GM23338 (cell line): ENCODE data around the gene TTLL9. TPM values are rescaled to one million over a fixed set of nuclear protein-coding genes. Genes with fewer than 3 reads are reported as not detected.

Experiments
- ATAC-seq: fragments of 200-7000 bp; cut with Tn5 transposase; 3 replicates; pipeline ENCODE4 v1.9.1; 2020
- DNase-seq: peaks from one replicate; pipeline ENCODE4 v3.0.0-alpha.2; 2015; ENCODE audit warnings: low spot score
- H2AFZ ChIP-seq: fragments of 200-600 bp; sonication (generic); 2 replicates; pipeline ENCODE4 v1.8.0; 2016; ENCODE audit warnings: antibody characterized with exemption, mild to moderate bottlenecking, moderate library complexity
- H3F3A ChIP-seq: fragments of 200-600 bp; sonication (generic); replicated peaks from 2 replicates; pipeline ENCODE4 v1.8.0; 2017; ENCODE audit warnings: antibody characterized with exemption, mixed run types, low read depth
- H3K27ac ChIP-seq: fragments of 200-600 bp; sonication (generic); 2 replicates; pipeline ENCODE4 v1.6.1; 2016; ENCODE audit warnings: low read depth
- H3K27me3 ChIP-seq: fragments of 200-600 bp; sonication (generic); 2 replicates; pipeline ENCODE4 v1.8.0; 2016; ENCODE audit warnings: mild to moderate bottlenecking, mixed run types, moderate library complexity; ENCODE audit not compliant: insufficient read depth
- H3K36me3 ChIP-seq: fragments of 200-600 bp; sonication (generic); 2 replicates; pipeline ENCODE4 v1.8.0; 2016; ENCODE audit warnings: mild to moderate bottlenecking; ENCODE audit not compliant: insufficient read depth
- H3K4me1 ChIP-seq: fragments of 200-600 bp; sonication (generic); 2 replicates; pipeline ENCODE4 v1.8.0; 2016; ENCODE audit warnings: mild to moderate bottlenecking, moderate library complexity; ENCODE audit not compliant: insufficient read depth
- H3K4me2 ChIP-seq: fragments of 200-600 bp; sonication (generic); 2 replicates; pipeline ENCODE4 v1.7.1; 2017; ENCODE audit warnings: mixed run types
- H3K4me3 ChIP-seq: fragments of 200-600 bp; sonication (generic); 2 replicates; pipeline ENCODE4 v1.6.1; 2016; ENCODE audit warnings: mixed run types
- H3K79me2 ChIP-seq: fragments of 200-600 bp; sonication (generic); replicated peaks from 2 replicates; pipeline ENCODE4 v1.8.0; 2017; ENCODE audit warnings: mild to moderate bottlenecking; ENCODE audit not compliant: insufficient read depth
- H3K9me2 ChIP-seq: fragments of 200-600 bp; sonication (generic); 2 replicates; pipeline ENCODE4 v1.8.0; 2017; ENCODE audit not compliant: insufficient read depth
- H4K20me1 ChIP-seq: fragments of 200-600 bp; sonication (generic); replicated peaks from 2 replicates; pipeline ENCODE4 v1.8.0; 2017; ENCODE audit warnings: mild to moderate bottlenecking; ENCODE audit not compliant: insufficient read depth
- H3K27ac Mint-ChIP-seq: 2 replicates; pipeline ENCODE4 v1.8.0; 2020; ENCODE audit warnings: inconsistent platforms, mild to moderate bottlenecking, moderate library complexity, mixed read lengths
- H3K27me3 Mint-ChIP-seq: 3 replicates; pipeline ENCODE4 v1.8.0; 2022; ENCODE audit warnings: low read depth, mild to moderate bottlenecking, moderate library complexity, mixed read lengths, inconsistent platforms; ENCODE audit not compliant: insufficient read depth, poor library complexity
- H3K36me3 Mint-ChIP-seq: 3 replicates; pipeline ENCODE4 v1.8.0; 2021; ENCODE audit warnings: low read depth, mild to moderate bottlenecking, inconsistent platforms, moderate library complexity, mixed read lengths
- H3K4me1 Mint-ChIP-seq: 3 replicates; pipeline ENCODE4 v1.8.0; 2020; ENCODE audit warnings: mild to moderate bottlenecking, inconsistent platforms, mixed read lengths
- H3K4me3 Mint-ChIP-seq: 3 replicates; pipeline ENCODE4 v1.8.0; 2021; ENCODE audit warnings: moderate library complexity, mild to moderate bottlenecking, inconsistent platforms, mixed read lengths
- H3K9me3 Mint-ChIP-seq: 3 replicates; pipeline ENCODE4 v1.8.0; 2020; ENCODE audit warnings: moderate library complexity, mild to moderate bottlenecking, inconsistent platforms, mixed read lengths
- CREB1 ChIP-seq: fragments of 250-450 bp; sonication (Bioruptor Pico); IDR thresholded peaks from 2 replicates; pipeline ENCODE4 v1.5.0; 2020; ENCODE audit warnings: low read depth, mild to moderate bottlenecking, moderate library complexity
- CTCF ChIP-seq, 2 experiments: fragments of 200-600 bp in 1 of 2; sonication (generic) in 1 of 2; conservative IDR thresholded peaks; 2 replicates each; pipeline versions ENCODE4 v1.5.1 to v1.6.1; 2016 to 2017; ENCODE audit warnings: antibody characterized with exemption in 2 of 2, low read depth in 2 of 2, mild to moderate bottlenecking in 2 of 2, moderate library complexity in 1 of 2
- ETS1 ChIP-seq: IDR thresholded peaks from 2 replicates; pipeline ENCODE4 v1.6.1; 2016; ENCODE audit warnings: antibody characterized with exemption
- EZH2phosphoT487 ChIP-seq: fragments of 200-600 bp; sonication (generic); IDR thresholded peaks from one replicate; pipeline ENCODE4 v1.8.1; 2018; ENCODE audit warnings: antibody characterized with exemption; ENCODE audit not compliant: unreplicated experiment
- NANOG ChIP-seq: IDR thresholded peaks from 2 replicates; pipeline ENCODE4 v1.6.1; 2016; ENCODE audit warnings: antibody characterized with exemption, borderline replicate concordance
- POLR2AphosphoS5 ChIP-seq: IDR thresholded peaks from 2 replicates; pipeline ENCODE4 v1.6.1; 2016; ENCODE audit warnings: antibody characterized with exemption, low read depth
- REST ChIP-seq: IDR thresholded peaks from one replicate; pipeline ENCODE4 v1.6.1; 2018; ENCODE audit warnings: antibody characterized with exemption; ENCODE audit not compliant: unreplicated experiment
- STAT1 ChIP-seq: IDR thresholded peaks from one replicate; pipeline ENCODE4 v1.6.1; 2016; ENCODE audit warnings: antibody characterized with exemption; ENCODE audit not compliant: unreplicated experiment
- ZNF331 ChIP-seq: fragments of 250-450 bp; sonication (Bioruptor Pico); IDR thresholded peaks from 2 replicates; pipeline ENCODE4 v1.5.0; 2020; ENCODE audit warnings: low read depth, mild to moderate bottlenecking, moderate library complexity
- polyA plus RNA-seq: library from polyadenylated mRNA; unstranded; fragments of >200 nt; fragmentation: Nextera tagmentation; extraction: Ambion mirVana; gene quantifications from 2 replicates; pipeline ENCODE4 v1.2.1, GENCODE V29; 2016
- total RNA-seq: library from RNA; depleted of rRNA; stranded (reverse); fragments of >200 nt; shearing (Covaris generic); gene quantifications from 2 replicates; pipeline ENCODE4 v1.2.3, GENCODE V29; 2014

TTLL9 gene
- total and polyA plus RNA-seq, 2 experiments from 2014 or later: not detected

GRCh38 chr20:31951203-31951529 is 80.7 kb downstream of the TTLL9 start (continued):
- no peak for TF ChIP-seq REST
- no peak for TF ChIP-seq NANOG
- TF ChIP-seq EZH2phosphoT487: no peak
- no peak for TF ChIP-seq ZNF331 (CRISPR knock-in tag)
- TF ChIP-seq ETS1: no peak
- no peak for TF ChIP-seq STAT1

GRCh38 chr20:31951530-31952453 is 81.4 kb downstream of the TTLL9 start, which contains the start of gene PDRG1:
PDRG1 (minus strand) TSS chr20:31952046; CDS start chr20:31951961, 85 bp downstream.
- Histone ChIP-seq H3K4me3 (peak within 1 kb of the TSS; percentile 100), H4K20me1 (peaks cover 44% of the 10 kb centered on the region), H3K36me3 (peaks cover 31% of the 10 kb centered on the region), H3K4me1 (peaks cover 13% of the 10 kb centered on the region), H3K27me3 (no peaks in the 10 kb centered on the region), H3K27ac (no peak within 1 kb of the TSS; the same call in 1 of the 2 replicates), H2AFZ (peak within 1 kb of the TSS; percentile 80), H3F3A (peaks cover 10% of the 10 kb centered on the region; the same call in 1 of the 2 replicates), H3K4me2 (peak within 1 kb of the TSS; percentile 100), H3K79me2 (peaks cover 32% of the 10 kb centered on the region), H3K9me2 (no peaks in the 10 kb centered on the region)
- H3K4me3 Mint-ChIP-seq: peak within 1 kb of the TSS; percentile 94
- H3K9me3 Mint-ChIP-seq: peaks cover 17% of the 10 kb centered on the region
- H3K4me1 Mint-ChIP-seq: peaks cover 9% of the 10 kb centered on the region
- H3K27ac Mint-ChIP-seq: peak within 1 kb of the TSS; percentile 90
- peak; percentile 96 for ATAC-seq
- peak; percentile 92 for TF ChIP-seq POLR2AphosphoS5
- no peak for TF ChIP-seq ZNF331 (CRISPR knock-in tag)
- no peak for TF ChIP-seq CREB1 (CRISPR knock-in tag)
- peak; percentile 6 for TF ChIP-seq REST
- TF ChIP-seq CTCF (conservative IDR thresholded peaks at IDR 0.05; ENCODE audit: low read depth in 2 of 2): peak; percentile 94 to 99
- peak; percentile 100 for DNase-seq
- peaks cover 12% of the 10 kb centered on the region for H3K27me3 Mint-ChIP-seq
- peaks cover 39% of the 10 kb centered on the region for H3K36me3 Mint-ChIP-seq
